Panc1 (cell line): ENCODE measurements around the gene CD44. TPM values are rescaled to one million over a fixed set of nuclear protein-coding genes. Genes with fewer than 3 reads are reported as not detected.

Experiments used
- ATAC-seq: fragments of 200-7000 bp; cut with Tn5 transposase; 2 replicates; pipeline ENCODE4 v1.9.1; 2020; ENCODE audit warnings: mild to moderate bottlenecking, moderate library complexity
- BruUV-seq: library from RNA; stranded (reverse); fragments of 400-500 nt; replicated peaks from 2 replicates; lab custom pipeline; 2021; lab: Mats Ljungman, UMichigan
- CTCF ChIA-PET: fragments of 300-600 bp; sonication (Branson Sonifier 250); formaldehyde crosslinking; loops from one replicate; lab custom pipeline; 2022; ENCODE audit warnings: antibody characterized with exemption; lab: Charles Lee
- POLR2A ChIA-PET: fragments of 300-600 bp; sonication (Branson Sonifier 250); formaldehyde crosslinking; loops from one replicate; lab custom pipeline; 2022; ENCODE audit warnings: antibody characterized with exemption; lab: Charles Lee
- DNase-seq: peaks from one replicate; pipeline ENCODE4 v3.0.0-alpha.2; 2010; ENCODE audit warnings: low read depth, low spot score
- H3K27ac ChIP-seq: 2 replicates; pipeline ENCODE4 v1.5.1; 2011; ENCODE audit warnings: mild to moderate bottlenecking, low read length, inconsistent platforms
- H3K27me3 ChIP-seq: fragments of 200-500 bp; sonication (Bioruptor generic); 2 replicates; pipeline ENCODE4 v1.6.0; 2014; ENCODE audit warnings: low read length, inconsistent platforms; ENCODE audit not compliant: control insufficient read depth, insufficient read depth
- H3K36me3 ChIP-seq: fragments of 200-500 bp; sonication (Bioruptor generic); 2 replicates; pipeline ENCODE4 v1.5.1; 2014; ENCODE audit warnings: inconsistent platforms, mild to moderate bottlenecking, low read length, moderate library complexity; ENCODE audit not compliant: control insufficient read depth, insufficient read depth
- H3K4me1 ChIP-seq: 2 replicates; pipeline ENCODE4 v1.5.1; 2011; ENCODE audit warnings: inconsistent platforms, mild to moderate bottlenecking, low read length, moderate library complexity; ENCODE audit not compliant: control insufficient read depth, insufficient read depth
- H3K4me3 ChIP-seq, 2 experiments: 2 replicates each; pipeline ENCODE4 v1.5.1; 2011 to 2012; ENCODE audit warnings: low read depth in 2 of 2, low read length in 2 of 2, mild to moderate bottlenecking in 2 of 2, inconsistent platforms in 1 of 2, moderate library complexity in 1 of 2
- H3K9me3 ChIP-seq: fragments of 200-500 bp; sonication (Bioruptor generic); 2 replicates; pipeline ENCODE4 v1.5.1; 2014; ENCODE audit warnings: low read depth, mild to moderate bottlenecking, inconsistent platforms, low read length, moderate library complexity; ENCODE audit not compliant: control insufficient read depth, insufficient read depth
- POLR2AphosphoS5 ChIP-seq: IDR thresholded peaks from 2 replicates; pipeline ENCODE4 v1.6.1; 2012; ENCODE audit warnings: mild to moderate bottlenecking, low read depth, low read length, moderate library complexity
- SIN3A ChIP-seq: IDR thresholded peaks from 2 replicates; pipeline ENCODE4 v1.6.1; 2012; ENCODE audit warnings: low read depth, mild to moderate bottlenecking, low read length, moderate library complexity, borderline replicate concordance; ENCODE audit not compliant: insufficient read depth
- TCF7L2 ChIP-seq: IDR thresholded peaks from 2 replicates; pipeline ENCODE4 v1.6.1; 2011; ENCODE audit warnings: mild to moderate bottlenecking, low read depth, low read length, inconsistent platforms
- in situ Hi-C: cut with HindIII; loops from 2 replicates; pipeline ENCODE4 v1.10.0; 2016; ENCODE audit warnings: low sequenced_read_pairs, low pct_unique_long_range_greater_than_20kb
- intact Hi-C: fragments of 100-400 bp; cut with micrococcal nuclease; formaldehyde crosslinking; loops from one replicate; pipeline ENCODE4 v1.10.0; 2022; ENCODE audit not compliant: unreplicated experiment
- total RNA-seq: library from RNA; stranded (reverse); gene quantifications from one replicate; pipeline ENCODE4 v1.2.1, GENCODE V29; 2021; ENCODE audit not compliant: unreplicated experiment
- TF ChIP-seq, protein P1 (sequence below), 2 experiments: IDR thresholded peaks; 2 replicates each; pipeline ENCODE4 v1.6.1; 2011 to 2012; ENCODE audit warnings: low read depth in 2 of 2, control low read depth in 1 of 2, low read length in 1 of 2, mild to moderate bottlenecking in 1 of 2, moderate library complexity in 1 of 2; ENCODE audit not compliant: insufficient read depth in 1 of 2
- TF ChIP-seq, protein P2 (sequence below): fragments of 450-650 bp; IDR thresholded peaks from 2 replicates; pipeline ENCODE4 v1.5.1; 2017; ENCODE audit warnings: mild to moderate bottlenecking

The CD44 gene
- total RNA-seq, 1 experiment from 2014 or later, result 1,819 TPM

DNA sequence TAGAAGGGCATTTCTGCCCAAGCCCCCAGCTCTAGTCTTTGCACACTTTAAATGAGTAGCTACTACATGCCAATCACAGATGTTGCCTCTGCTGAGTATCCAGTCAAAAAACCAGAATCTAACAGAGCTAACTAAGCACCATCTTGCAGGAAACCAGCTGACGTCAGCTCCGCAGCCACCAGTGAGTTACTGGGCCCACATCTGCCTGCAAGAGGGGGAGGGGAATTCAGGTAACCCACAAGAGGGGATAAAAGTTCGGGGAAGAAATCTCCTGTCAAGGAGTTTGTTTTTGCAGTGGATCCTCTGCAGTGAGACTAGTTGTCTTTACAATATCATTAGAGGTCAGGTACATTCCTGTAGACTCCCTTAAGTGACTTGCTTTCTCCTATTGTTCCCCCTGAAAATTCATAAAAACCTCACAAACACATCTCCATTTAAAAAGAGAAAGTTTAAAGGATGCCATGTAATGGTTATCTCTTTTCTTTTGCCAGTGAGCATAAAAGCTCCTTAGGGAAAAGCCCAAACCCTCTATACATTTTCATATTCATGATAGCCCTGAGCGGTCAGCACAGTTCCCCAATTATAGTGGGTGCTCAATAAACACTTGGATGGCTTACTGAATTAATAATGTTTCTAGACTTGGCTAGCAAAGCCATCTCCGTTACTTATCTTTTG is 9.3 kb downstream of the CD44 start:
- H3K27me3 ChIP-seq, result no peaks in the 10 kb centered on the region
- no TSS peak for BruUV-seq
- H3K36me3 ChIP-seq, result peaks cover 25% of the 10 kb centered on the region
- in situ Hi-C loops, result no loop called here
- H3K4me3 ChIP-seq, result peak overlapping the region in 1 of 2 experiments; percentile 16; a peak in 2 of 4 replicates
- DNase-seq, result no peak
- peaks cover 100% of the 10 kb centered on the region for H3K4me1 ChIP-seq
- CTCF ChIA-PET, result no interaction called here
- no peak for ATAC-seq
- POLR2A ChIA-PET, result interaction anchor here (0.7 to 0.9 kb wide), 6 partner anchors 10 to 336 kb away, joined by 3 to 6 read pairs (median 4); no protein-coding TSS in a partner anchor
- TF ChIP-seq TCF7L2 (no peak), POLR2AphosphoS5 (peak; percentile 71)
- intact Hi-C loops, result no loop called here
- H3K27ac ChIP-seq, result peak overlapping the region; percentile 97
- no peaks in the 10 kb centered on the region for H3K9me3 ChIP-seq

DNA sequence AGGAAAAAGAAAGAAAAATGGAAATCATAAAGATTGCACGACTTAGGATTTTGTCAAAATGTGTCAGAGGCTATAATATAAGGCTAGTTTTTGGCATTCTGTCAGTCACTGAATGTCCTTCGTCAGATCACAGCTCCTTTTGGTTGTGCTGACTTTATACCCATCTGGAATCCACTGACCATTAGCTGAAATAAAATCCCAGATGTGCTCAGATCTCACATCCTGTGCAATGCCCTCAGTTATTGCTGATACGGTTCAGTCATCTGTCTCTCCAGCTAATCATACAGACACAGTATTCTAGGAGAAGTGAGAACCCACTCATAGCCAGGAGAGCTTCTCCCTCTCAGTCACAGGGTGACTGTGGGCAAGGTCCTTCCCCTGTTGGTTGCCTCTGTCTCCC is 11.5 kb downstream of the CD44 start:
- no peak for ATAC-seq
- no peaks in the 10 kb centered on the region for H3K9me3 ChIP-seq
- no peak for DNase-seq
- POLR2A ChIA-PET, result interaction anchor here (0.6 to 1.4 kb wide), 3 partner anchors 20 to 142 kb away, joined by 3 to 11 read pairs (median 4); no protein-coding TSS in a partner anchor
- intact Hi-C loops, result no loop called here
- peaks cover 19% of the 10 kb centered on the region for H3K36me3 ChIP-seq
- TF ChIP-seq SIN3A (no peak), POLR2AphosphoS5 (no peak; the same call in 1 of the 2 replicates), TCF7L2 (no peak)
- TF ChIP-seq, protein P1, sequence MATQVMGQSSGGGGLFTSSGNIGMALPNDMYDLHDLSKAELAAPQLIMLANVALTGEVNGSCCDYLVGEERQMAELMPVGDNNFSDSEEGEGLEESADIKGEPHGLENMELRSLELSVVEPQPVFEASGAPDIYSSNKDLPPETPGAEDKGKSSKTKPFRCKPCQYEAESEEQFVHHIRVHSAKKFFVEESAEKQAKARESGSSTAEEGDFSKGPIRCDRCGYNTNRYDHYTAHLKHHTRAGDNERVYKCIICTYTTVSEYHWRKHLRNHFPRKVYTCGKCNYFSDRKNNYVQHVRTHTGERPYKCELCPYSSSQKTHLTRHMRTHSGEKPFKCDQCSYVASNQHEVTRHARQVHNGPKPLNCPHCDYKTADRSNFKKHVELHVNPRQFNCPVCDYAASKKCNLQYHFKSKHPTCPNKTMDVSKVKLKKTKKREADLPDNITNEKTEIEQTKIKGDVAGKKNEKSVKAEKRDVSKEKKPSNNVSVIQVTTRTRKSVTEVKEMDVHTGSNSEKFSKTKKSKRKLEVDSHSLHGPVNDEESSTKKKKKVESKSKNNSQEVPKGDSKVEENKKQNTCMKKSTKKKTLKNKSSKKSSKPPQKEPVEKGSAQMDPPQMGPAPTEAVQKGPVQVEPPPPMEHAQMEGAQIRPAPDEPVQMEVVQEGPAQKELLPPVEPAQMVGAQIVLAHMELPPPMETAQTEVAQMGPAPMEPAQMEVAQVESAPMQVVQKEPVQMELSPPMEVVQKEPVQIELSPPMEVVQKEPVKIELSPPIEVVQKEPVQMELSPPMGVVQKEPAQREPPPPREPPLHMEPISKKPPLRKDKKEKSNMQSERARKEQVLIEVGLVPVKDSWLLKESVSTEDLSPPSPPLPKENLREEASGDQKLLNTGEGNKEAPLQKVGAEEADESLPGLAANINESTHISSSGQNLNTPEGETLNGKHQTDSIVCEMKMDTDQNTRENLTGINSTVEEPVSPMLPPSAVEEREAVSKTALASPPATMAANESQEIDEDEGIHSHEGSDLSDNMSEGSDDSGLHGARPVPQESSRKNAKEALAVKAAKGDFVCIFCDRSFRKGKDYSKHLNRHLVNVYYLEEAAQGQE (IDR thresholded peaks at IDR 0.05; ENCODE audit: insufficient read depth in 1 of 2, low read depth in 2 of 2, low read length in 1 of 2), result no peak
- TF ChIP-seq, protein P2, sequence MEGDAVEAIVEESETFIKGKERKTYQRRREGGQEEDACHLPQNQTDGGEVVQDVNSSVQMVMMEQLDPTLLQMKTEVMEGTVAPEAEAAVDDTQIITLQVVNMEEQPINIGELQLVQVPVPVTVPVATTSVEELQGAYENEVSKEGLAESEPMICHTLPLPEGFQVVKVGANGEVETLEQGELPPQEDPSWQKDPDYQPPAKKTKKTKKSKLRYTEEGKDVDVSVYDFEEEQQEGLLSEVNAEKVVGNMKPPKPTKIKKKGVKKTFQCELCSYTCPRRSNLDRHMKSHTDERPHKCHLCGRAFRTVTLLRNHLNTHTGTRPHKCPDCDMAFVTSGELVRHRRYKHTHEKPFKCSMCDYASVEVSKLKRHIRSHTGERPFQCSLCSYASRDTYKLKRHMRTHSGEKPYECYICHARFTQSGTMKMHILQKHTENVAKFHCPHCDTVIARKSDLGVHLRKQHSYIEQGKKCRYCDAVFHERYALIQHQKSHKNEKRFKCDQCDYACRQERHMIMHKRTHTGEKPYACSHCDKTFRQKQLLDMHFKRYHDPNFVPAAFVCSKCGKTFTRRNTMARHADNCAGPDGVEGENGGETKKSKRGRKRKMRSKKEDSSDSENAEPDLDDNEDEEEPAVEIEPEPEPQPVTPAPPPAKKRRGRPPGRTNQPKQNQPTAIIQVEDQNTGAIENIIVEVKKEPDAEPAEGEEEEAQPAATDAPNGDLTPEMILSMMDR, result no peak
- no TSS peak for BruUV-seq
- CTCF ChIA-PET, result no interaction called here
- H3K27ac ChIP-seq, result peak overlapping the region; percentile 97
- H3K27me3 ChIP-seq, result no peaks in the 10 kb centered on the region
- in situ Hi-C loops, result no loop called here
- H3K4me3 ChIP-seq, result no peak overlapping the region
- H3K4me1 ChIP-seq, result peaks cover 100% of the 10 kb centered on the region

DNA sequence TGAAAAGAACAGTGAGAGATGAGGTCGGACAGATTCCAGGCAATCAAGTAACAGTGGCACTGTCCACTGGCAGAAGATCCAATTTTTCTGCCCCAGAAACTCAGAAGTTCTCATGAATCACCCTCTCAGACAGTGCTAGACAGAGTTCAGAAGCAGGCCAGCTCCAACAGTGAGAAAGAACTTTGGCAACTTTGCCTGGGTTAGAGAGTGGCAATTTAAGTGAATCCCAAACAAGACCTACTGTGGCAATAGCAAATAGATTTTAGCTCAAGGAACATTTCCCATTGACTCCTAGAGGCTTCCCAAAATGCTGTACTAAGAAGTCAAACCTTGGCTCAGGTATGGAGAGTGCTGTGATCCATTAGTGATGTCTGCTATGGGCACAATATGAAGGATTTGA is 12.3 kb downstream of the CD44 start:
- ChIA-PET CTCF (no interaction called here), POLR2A (interaction anchor here (0.6 to 1.4 kb wide), 3 partner anchors 81 to 143 kb away, joined by 3 to 4 read pairs (median 4); no protein-coding TSS in a partner anchor)
- BruUV-seq, result no TSS peak
- Histone ChIP-seq H3K27me3 (no peaks in the 10 kb centered on the region), H3K4me3 (no peak overlapping the region), H3K27ac (peak overlapping the region; percentile 97), H3K36me3 (peaks cover 17% of the 10 kb centered on the region), H3K9me3 (no peaks in the 10 kb centered on the region), H3K4me1 (peaks cover 100% of the 10 kb centered on the region)
- intact Hi-C loops (no loop called here), in situ Hi-C loops (no loop called here)
- ATAC-seq (peak; percentile 7), DNase-seq (no peak)
- TF ChIP-seq, protein P1 (IDR thresholded peaks at IDR 0.05; ENCODE audit: insufficient read depth in 1 of 2, low read depth in 2 of 2, low read length in 1 of 2), result no peak
- TF ChIP-seq SIN3A, result no peak
- TF ChIP-seq, protein P2, result no peak
- TF ChIP-seq POLR2AphosphoS5, result peak; percentile 67
- TF ChIP-seq TCF7L2, result no peak
